Stimulated activated CD4-positive, alpha-beta T cell treated with anti-CD3 and anti-CD28 coated beads, Interleukin-15, amount 100 ng/mL, for 24 hours (primary cell): ENCODE results near the gene RPS15A.
A peak's percentile ranks its signal among the peaks of the same experiment; 100 is the strongest.
"Not testable (repeated sequence)": the region's sequence is repeated elsewhere in the genome, so short reads cannot be mapped to it uniquely, and the experiment has no call there.

ENCODE experiments used
- DNase-seq: peaks from one replicate; pipeline ENCODE4 v3.0.0-alpha.2; 2020

The RPS15A gene

DNA sequence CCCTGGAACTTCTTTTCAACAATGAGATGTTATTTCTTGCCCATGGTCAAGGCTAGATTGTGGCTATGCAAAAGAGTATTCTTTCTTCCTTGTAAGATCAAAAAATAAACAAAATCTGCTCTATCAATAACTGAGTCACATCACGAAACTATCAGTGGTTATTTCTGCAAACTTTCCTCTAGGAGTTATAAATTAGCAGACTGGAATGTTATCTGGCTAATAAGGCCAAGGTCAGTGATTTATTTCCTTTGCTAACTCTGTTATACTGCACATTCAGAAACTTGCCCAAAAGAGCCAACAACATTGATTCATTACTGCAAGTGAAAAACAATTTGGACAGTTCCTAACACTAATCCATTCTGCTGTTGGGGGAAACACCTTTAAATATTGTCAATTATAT, 6.2 kb upstream of the RPS15A start:
- DNase-seq: no peak

DNA sequence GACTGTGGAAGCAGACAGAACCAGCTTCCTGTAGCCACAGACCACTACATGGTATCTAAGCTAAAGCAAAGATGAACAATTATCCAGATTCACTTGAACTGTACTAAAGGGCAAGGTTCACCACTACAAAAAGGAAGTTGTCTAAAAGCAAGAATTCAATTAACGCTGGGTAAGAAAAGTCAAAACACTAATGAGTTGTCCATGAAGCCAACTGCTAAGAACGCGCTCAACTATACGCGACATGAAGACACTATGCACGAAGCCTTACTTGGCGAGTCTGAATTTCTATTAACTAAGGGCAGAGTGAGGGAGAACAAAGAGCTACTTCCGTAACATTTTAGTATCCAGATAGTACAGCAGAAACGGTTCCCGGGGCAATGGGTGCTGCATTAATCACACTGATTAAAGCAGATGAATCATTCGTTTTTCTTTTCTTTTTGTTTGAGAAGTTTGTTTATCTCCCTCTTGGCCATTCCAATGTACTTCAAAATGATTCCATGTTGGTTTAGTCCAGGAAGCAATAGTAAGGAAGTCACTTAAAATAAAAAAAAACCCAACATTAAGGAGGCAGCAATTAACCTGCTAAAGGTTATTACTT, 2.8 kb upstream of the RPS15A start:
- DNase-seq: no peak

DNA sequence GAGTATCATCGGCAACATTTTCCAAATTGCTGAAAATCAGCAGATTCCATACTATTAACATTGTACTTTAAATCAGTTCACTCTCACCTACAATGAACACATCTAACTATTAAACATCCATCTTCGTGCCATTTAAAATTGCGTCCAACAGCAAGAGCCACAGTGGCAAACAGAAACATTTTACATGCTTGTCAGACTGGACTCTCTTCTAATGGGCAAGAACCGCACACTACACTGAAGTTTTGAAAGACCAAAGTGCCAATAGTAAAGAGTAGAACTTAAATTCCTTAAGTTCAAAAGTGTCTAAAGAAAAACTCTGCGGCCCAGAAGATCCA, 652 bp downstream of the RPS15A start:
- no peak for DNase-seq

DNA sequence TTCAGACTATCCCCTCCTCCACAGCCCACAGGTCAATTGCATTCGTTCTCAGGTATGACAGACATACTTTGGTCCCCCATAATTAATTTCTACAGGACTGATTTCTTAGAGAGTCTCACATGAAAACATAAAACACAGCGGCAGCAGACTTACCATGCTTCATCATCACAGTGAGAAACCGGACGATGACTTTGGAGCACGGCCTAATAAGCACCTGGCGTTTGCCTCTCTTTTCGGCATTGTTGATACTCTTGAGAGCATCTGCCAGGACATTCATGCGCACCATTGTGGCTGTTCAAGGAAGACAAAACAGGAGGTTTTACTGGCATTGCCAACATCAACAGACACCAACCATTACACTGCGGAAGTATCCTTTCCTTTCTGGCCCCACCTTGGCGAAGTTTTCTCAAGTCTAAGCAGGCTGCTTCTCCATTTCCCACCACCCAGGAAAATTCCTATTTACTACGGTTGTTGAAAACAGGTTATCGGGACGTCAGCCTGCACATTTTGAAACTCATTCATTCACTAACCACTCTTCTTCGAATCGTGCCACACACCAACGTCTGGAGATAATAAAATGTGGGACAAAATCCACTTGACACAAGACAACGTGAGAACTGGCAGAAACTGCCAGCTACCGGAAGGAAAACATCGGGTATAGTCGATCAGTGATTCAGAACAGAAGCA, 1.2 kb downstream of the RPS15A start:
- no peak for DNase-seq

DNA sequence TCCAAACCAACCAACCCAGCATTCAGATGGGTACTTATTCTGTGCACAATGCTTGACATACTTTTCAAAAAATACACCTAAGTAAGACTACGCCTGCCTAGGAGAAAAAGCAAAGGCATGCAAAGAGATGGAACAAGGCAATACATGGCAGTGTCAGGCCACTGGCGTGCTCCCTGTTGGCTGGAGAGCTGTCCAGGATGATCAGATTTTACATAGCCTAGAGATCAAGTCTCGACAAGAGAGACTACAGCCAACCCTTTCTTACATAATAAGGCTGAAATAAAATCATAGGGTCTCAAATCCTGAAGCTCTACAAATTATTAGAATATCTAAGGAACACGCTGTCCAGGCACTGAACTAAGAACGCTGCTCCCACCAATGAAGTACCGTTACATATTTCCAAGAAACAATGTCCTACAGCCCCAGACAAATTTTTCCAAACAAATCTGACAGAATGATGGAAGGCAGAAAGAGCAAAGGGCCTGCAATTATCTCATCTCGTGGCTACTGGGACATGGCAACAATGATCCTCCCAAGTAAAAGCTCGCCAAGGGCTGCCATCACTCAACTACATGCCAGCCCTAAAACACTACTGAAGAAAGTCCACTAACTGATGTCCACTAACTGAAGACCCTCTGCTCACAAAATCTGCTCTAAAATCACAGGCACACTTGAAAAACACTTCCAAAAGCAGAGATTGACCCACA, 5.1 kb downstream of the RPS15A start:
- no peak for DNase-seq

DNA sequence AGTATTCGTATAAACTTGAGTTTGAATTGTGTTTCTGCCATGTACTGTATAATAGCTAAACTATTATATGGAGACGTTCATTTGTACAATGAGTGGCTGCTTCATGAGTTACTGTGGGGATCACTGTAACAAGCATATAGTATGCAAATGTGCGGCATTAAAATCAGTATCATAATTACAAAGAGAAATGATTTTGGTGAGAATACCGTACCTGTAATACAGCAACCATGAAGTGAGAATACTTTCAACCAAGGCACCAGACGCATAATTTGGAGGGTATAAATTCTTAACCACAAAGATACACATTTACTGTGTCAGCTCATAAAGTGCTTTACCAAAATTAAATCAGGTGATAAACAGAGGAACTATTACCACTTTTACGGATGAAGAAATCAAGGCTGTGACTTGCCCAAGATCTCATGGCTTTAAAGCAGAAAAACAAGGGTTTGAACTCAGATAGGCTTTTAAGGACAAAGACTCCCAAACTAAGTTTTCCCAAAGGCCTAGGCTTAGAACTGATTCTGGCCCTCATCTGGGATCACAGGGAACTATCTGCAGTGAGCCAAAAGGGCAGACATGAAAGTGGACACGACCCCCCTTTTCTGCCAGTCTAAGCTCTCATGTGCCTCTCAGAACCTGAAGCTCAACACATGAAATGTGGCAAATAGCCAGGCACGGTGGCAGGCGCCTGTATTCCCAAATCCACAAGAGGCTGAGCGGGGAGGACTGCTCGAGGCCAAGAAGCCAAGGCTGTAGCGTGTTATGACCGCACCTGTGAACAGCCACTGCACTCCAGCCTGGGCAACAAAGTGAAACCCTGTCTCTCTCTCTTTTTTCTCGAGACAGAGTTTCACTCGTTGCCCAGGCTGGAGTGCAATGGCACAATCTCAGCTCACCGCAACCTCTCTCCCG, 6.4 kb downstream of the RPS15A start:
- no peak for DNase-seq

DNA sequence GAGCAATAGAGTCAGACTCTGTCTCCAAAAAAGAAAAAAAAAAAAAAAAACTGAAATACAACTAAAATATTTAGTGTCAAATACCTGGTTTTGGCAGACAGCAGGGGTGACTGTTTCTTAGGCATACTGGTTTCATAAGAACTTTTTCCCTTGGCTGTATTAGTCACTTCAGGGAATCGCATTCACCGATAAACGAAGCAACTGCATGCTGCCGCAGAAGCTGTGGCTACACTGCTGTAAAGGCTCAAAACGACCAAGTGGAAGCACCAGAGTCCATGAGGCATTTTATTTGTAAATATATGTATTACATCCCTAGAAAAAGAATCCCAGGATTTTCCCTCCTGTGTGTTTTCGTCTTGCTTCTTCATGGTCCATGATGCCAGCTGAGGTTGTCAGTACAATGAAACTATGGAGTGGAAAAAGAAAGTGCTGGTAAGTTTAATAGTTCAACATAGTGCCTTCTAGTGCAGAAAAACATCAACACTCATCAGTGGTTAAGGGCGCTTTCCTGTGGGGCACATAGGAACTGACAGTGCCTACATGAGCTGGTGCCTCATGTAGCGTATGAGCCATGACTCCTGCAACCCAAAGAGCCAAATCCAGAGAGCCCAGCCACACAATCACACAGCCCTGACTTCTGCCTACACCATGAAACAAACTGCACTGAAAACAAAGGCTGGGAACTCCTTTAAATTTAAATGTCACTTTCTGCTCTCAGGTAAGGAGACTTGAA, 7.3 kb downstream of the RPS15A start:
- DNase-seq: no peak

DNA sequence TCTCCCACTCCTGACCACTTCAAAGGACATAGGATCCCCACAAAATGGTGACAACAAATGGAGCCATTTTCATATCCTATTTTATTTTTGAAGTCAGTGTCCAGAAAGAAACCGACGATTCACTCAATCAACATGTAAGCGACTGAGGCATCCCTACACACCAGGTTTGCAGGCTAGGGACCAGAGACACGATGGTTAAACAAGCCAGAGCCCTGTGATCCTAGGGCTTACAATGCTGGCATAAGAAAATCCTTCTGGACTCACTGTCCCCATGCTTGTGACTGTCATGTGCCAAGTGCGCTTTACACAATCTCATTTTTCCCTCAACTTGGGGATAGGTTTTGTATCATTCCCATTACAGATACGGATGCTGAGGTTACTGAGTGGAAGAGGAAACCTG, 8.9 kb downstream of the RPS15A start:
- DNase-seq: not testable (repeated sequence)

DNA sequence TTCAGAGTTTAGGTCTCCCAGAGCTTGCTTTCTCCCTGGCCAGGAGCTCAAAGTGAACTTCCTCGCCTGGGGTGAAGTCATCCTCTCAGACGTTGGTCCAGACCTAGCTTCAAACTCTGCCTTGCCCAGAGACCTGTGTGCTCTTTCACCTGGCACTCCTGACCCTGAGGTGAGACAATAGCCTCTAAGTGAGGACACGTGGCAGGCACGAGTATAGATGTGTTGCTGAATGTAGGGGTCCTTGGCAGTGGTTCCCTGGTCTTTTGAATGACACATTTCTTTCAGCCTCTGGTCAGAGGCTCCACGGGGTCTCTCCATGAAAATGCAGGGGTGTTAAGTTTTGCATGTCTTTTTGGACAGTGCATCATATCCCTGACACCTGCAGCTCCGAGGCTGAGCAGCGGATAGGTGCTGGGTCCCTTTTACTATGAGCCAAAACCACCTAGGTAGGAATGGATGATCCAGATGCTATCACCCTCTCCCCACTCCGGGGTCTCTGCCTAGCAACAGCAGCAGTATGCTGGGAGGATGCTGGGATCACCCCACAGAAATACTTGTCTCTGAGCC, 9.6 kb downstream of the RPS15A start:
- DNase-seq: not testable (repeated sequence)

DNA sequence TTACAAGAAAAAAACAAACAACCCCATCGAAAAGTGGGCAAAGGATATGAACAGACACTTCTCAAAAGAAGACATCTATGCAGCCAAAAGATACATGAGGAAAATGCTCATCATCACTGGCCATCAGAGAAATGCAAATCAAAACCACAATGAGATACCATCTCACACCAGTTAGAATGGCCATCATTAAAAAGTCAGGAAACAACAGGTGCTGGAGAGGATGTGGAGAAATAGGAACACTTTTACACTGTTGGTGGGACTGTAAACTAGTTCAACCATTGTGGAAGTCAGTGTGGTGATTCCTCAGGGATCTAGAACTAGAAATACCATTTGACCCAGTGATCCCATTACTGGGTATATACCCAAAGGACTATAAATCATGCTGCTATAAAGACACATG, 12.5 kb downstream of the RPS15A start:
- DNase-seq: not testable (repeated sequence)

DNA sequence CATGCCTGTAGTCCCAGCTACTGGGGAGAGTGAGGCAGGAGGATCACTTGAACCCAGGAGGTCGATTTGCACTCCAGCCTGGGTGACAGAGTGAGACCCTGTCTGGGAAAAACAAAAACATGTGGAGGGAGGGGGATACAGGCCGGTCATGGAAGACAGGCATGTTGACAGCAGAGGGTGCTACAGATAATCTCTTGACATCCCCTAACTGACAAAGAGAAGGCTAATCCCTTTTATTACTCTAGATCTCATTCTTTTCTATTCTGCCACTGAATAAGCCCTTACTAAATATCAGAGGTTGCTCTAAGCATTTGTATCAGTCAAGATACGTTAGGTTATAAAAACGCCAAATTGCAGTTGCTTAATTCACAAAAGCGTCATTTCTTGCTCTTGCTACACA, 13.8 kb downstream of the RPS15A start:
- DNase-seq: not testable (repeated sequence)

DNA sequence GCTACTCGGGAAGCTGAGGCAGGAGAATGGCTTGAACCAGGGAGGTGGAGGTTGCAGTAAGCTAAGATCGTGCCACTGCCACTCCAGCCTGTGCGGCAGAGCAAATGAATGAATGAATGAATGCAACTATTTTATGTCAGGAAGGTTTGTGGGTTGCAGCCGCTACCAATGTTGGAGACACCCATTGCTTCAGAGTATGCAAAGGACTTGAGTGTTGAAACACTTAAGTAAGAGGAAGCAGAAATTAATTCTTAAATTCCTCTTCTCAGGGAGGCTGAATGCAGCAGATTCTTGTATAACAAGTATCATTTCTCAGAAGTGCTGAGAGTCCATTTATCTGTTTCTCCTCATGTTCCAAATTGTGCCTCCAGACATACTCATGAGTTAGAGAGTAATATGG, 15.5 kb downstream of the RPS15A start:
- DNase-seq: not testable (repeated sequence)

DNA sequence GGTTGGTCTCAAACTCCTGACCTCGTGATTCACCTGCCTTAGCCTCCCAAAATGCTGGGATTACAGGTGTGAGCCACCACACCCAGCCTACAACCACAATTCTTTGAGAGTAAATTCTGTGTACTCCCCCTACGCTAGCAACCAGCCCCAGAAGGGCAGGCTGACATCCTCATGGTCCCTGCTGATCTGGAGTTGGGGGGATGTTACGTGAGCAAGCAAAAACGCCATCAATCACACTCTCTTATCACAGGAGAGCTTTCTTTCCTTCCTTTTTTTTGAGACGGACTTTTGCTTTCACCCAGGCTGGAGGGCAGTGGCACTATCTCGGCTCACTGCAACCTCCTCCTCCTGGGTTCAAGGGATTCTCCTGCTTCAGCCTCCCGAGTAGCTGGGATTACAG, 18.0 kb downstream of the RPS15A start:
- not testable (repeated sequence) for DNase-seq

DNA sequence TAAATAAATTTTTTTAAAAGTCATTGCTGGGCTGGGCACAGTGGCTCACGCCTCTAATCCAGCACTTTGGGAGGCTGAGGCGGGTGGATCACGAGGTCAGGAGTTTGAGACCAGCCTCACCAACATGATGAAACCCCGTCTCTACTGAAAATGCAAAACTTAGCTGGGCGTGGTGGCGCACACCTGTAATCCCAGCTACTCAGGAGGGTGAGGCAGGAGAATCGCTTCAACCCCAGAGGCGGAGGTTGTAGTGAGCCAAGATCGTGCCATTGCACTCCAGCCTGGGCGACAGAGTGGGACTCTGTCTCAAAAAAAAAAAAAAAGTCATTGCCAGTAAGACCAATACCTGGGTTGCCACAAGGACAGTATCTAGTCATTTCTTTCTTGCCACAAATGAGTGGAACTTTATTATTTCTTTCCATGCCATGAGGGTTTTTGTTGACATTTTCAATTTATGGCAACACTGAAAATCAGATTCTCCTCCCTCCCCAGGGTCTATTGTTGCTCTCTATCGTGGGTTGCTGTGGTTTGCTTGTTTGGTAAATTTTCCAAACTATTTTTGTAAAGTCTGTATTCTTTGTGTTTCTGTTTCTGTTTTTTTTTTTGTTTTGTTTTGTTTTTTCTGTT, 19.7 kb downstream of the RPS15A start:
- not testable (repeated sequence) for DNase-seq

DNA sequence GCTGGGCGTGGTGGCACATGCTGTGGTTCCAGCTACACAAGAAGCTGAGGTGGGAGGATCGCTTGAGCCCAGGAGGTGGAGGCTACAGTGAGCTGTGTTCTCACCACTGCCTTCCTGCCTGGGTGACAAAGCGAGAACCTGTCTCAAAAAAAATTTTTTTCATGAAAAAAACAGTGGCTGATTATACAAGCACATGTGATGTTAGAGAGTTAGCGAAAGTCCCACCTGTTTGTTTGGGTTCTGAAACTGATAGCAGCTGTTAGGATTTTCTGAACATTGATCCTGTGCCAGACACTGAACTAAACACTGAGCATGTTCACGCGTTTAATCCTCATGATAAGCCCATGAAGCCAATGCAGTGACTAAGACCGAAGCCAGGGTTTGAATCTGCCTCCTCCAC, 22.9 kb downstream of the RPS15A start:
- not testable (repeated sequence) for DNase-seq

DNA sequence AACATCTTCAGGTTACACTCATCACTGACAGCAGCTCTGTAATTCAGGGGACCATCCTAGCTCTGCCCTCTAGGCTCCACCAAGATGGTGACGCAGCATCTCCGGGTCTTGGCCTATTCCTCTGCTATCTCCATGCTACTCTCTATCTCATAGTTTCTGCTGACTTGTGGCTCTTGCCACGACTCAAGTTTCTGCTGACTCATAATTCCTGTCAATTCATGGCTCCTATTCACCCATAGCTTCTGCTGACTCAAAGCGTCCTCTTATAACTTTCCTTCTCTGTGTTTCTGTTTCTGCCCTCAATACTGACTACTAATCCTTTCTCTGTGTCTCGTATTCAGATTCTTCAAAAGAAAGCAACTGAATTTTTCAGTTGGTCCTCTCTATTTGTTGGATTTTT, 27.4 kb downstream of the RPS15A start:
- not testable (repeated sequence) for DNase-seq

DNA sequence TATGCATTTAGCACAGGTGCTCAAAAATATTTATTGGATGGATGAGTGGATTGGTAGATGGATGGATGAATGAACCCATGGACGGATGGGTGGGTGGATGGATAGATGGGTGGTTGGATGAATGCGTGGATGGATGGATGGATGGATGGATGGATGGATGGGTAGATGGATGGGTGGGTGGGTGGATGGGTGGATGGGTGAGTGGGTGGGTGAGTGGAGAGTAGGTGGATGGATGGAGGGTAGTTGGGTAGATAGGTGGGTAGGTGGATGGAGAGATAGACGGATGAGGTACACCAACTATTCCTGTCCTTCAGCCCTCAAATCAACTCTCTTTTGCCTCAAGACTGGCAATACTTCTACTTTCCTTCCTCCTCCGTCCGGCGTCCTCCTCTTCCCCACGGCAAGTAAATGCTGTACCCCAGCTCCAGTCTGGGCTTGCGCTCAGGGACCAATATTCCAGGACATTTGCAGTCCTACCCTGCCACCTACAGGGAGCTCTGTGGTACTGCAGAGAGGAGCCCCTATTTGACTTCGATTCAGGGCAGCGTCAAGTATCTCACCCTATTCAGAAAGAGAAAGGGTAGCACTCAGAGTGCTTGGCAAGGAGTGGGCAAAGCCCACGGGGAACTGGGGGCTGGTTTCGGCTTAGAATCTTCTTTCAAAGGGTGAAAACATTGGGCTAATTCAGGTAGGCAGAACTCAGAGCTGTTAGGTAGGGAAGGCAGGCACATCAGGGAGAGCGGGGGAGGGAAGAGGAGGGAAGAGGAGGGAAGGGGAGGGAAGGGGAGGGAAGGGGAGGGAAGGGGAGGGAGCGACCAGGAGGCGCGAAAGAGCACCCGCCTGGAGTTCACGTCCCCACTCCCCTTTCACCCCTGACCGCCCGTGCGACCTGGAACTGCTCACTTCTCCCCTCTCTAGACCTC, 30.3 kb downstream of the RPS15A start:
- DNase-seq: peak; percentile 45

DNA sequence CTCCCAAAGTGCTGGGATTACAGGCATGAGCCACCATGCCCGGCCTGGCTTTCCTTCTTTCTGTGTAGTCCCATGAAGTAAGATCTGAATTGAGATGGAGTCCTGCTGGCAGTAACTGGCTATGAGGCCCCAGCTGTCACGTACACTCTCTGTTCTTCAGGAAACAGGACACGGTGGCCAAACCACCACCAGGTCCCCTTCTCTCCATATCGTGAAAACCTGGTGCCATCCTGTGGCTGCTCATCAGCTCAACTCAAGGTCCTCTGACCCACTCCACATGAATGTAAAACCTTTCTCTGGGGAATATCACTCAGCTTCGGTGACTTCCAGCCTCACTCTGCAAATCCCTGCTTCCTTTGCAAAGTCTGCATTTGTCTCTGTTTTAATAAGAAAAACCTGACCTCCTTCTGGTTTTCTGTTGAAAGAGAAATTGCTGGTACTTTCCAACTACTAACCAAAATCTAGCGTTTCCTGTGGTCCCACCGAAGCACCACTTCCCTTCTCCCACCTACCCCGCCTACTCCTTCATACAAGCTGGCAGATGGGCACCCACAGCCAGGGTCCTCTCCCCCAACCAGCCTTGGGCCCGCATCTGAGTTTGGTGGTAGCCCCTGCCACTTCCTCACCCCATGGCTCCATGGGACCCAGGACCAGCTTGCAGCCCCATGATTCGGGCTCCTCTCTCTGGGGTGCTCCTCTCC, 32.0 kb downstream of the RPS15A start:
- not testable (repeated sequence) for DNase-seq

DNA sequence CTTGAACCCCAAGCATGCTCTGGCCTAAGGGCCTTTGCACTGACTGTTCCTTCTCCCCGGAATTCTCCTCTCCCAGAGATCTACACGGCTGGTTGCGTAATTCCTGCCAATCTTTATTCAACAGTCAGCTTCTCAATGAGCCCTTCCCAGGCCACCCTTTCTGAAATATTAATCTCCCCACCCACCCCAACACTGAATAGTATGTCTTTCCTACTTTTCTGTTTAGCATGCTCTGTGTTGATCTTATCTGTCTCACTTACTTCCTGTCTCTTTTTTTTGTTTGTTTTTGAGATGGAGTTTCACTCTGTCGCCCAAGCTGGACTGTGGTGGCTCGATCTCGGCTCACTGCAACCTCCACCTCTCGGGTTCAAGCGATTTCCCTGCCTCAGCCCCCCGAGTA, 33.5 kb downstream of the RPS15A start:
- not testable (repeated sequence) for DNase-seq

DNA sequence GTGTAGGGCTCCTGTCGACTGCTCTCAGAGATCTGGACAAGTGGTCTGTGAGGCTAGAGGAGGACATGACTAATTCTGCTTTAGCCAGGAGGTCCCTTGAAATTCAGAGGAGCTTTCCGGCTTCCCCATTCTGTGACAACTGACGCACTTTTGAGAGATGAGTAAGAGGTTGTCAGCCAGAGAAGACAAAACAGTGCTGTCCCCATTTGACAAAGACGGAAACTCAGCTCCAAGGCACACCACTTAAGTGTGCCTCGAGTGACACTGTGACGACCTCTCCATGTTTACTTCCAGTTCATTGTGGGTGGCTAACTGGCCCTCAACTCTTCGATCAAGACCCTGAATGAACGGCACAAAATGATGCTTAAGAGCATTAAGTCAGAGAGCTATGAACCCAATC, 47.3 kb downstream of the RPS15A start:
- not testable (repeated sequence) for DNase-seq
